Esophagus muscularis mucosa (tissue), 3 donors: ENCODE results near the gene ELOF1.

Source experiments
- CTCF ChIP-seq, 3 experiments: fragments of 200-600 bp in 2 of 3; fragments of 450-650 bp in 1 of 3; sonication (generic) in 2 of 3; IDR thresholded peaks; one replicate each; pipeline ENCODE4 v1.5.1; 2017 to 2019; ENCODE audit warnings: antibody characterized with exemption in 3 of 3, mild to moderate bottlenecking in 2 of 3, moderate library complexity in 1 of 3
- POLR2A ChIP-seq: fragments of 450-650 bp; IDR thresholded peaks from one replicate; pipeline ENCODE4 v1.6.1; 2017; ENCODE audit warnings: antibody characterized with exemption, moderate library complexity, mild to moderate bottlenecking, low read depth
- POLR2AphosphoS5 ChIP-seq, 2 donors: sonication (generic); formaldehyde crosslinking; IDR thresholded peaks; one replicate each; pipeline ENCODE4 v1.6.1; 2017; ENCODE audit warnings: antibody characterized with exemption in 2 of 2

- no peak for TF ChIP-seq POLR2A
- TF ChIP-seq CTCF (IDR thresholded peaks at IDR 0.05): no peak
- no peak for TF ChIP-seq POLR2AphosphoS5 (IDR thresholded peaks at IDR 0.05)
Measured at GRCh38 chr19:11506101-11506555, 52.9 kb downstream of the ELOF1 start.
